ENCODE results near the gene CAMK1G.

CAMK1G gene

GRCh38 chr1:209657140-209657879 lies 73.8 kb downstream of the CAMK1G start:
- no peak for TF ChIP-seq CTCF (IDR thresholded peaks at IDR 0.05; ENCODE audit: extremely low read depth, missing control alignments)
- peak; percentile 48 for DNase-seq (ENCODE audit: low spot score)

GRCh38 chr1:209657918-209658317 lies 74.4 kb downstream of the CAMK1G start:
- TF ChIP-seq CTCF (IDR thresholded peaks at IDR 0.05; ENCODE audit: extremely low read depth, missing control alignments), result no peak
- no peak for DNase-seq (ENCODE audit: low spot score)

- peak; percentile 51 for DNase-seq (ENCODE audit: low spot score)
- no peak for TF ChIP-seq CTCF (IDR thresholded peaks at IDR 0.05; ENCODE audit: extremely low read depth, missing control alignments)
Measured at GRCh38 chr1:209659909-209660308, 76.4 kb downstream of the CAMK1G start.

- no peak for DNase-seq (ENCODE audit: low spot score)
- TF ChIP-seq CTCF (IDR thresholded peaks at IDR 0.05; ENCODE audit: extremely low read depth, missing control alignments), result no peak
Measured at GRCh38 chr1:209661071-209661470, 77.6 kb downstream of the CAMK1G start.

GRCh38 chr1:209662879-209663327 lies 79.4 kb downstream of the CAMK1G start:
- TF ChIP-seq CTCF (IDR thresholded peaks at IDR 0.05; ENCODE audit: extremely low read depth, missing control alignments), result no peak
- DNase-seq (ENCODE audit: low spot score), result no peak

All from GM20000 (cell line).